WTC11 (cell line): ENCODE data around the gene WBP2NL. TPM values are rescaled to one million over a fixed set of nuclear protein-coding genes. Genes with fewer than 3 reads are reported as not detected.
A peak's percentile ranks its signal among the peaks of the same experiment; 100 is the strongest.

Experiments used
- ATAC-seq: fragments of 200-7000 bp; cut with Tn5 transposase; 2 replicates; pipeline ENCODE4 v1.10.0; 2021; ENCODE audit warnings: mild to moderate bottlenecking, moderate library complexity
- CTCF ChIA-PET: fragments of 300-600 bp; sonication (Branson Sonifier 250); formaldehyde crosslinking; loops from one replicate; lab custom pipeline; 2021; ENCODE audit warnings: antibody characterized with exemption; lab: Charles Lee
- POLR2A ChIA-PET: fragments of 350-600 bp; sonication (Branson Sonifier 250); formaldehyde crosslinking; loops from one replicate; lab custom pipeline; 2021; ENCODE audit warnings: antibody characterized with exemption; lab: Charles Lee
- DNase-seq: peaks from one replicate; pipeline ENCODE4 v3.0.0; 2021; ENCODE audit warnings: low spot score
- H3K27ac Mint-ChIP-seq: 2 replicates; pipeline ENCODE4 v1.8.0; 2021; ENCODE audit warnings: mixed read lengths
- H3K27me3 Mint-ChIP-seq: 2 replicates; pipeline ENCODE4 v1.8.0; 2021; ENCODE audit warnings: low read depth, mild to moderate bottlenecking, moderate library complexity, mixed read lengths
- H3K36me3 Mint-ChIP-seq: 2 replicates; pipeline ENCODE4 v1.8.0; 2021; ENCODE audit warnings: mixed read lengths
- H3K4me1 Mint-ChIP-seq: 2 replicates; pipeline ENCODE4 v1.8.0; 2022; ENCODE audit warnings: mixed read lengths
- H3K4me3 Mint-ChIP-seq: 2 replicates; pipeline ENCODE4 v1.8.0; 2021; ENCODE audit warnings: mild to moderate bottlenecking, moderate library complexity, mixed read lengths
- H3K9me3 Mint-ChIP-seq: 2 replicates; pipeline ENCODE4 v1.8.0; 2021; ENCODE audit warnings: mixed read lengths
- ESRRA ChIP-seq: sonication (generic); formaldehyde crosslinking; IDR thresholded peaks from 2 replicates; pipeline ENCODE4 v1.8.1; 2022; ENCODE audit warnings: mild to moderate bottlenecking, missing genetic modification reagents, borderline replicate concordance
- FOXJ3 ChIP-seq: sonication (generic); formaldehyde crosslinking; IDR thresholded peaks from 2 replicates; pipeline ENCODE4 v1.9.0; 2021; ENCODE audit warnings: missing genetic modification reagents, mild to moderate bottlenecking, borderline replicate concordance
- FOXP1 ChIP-seq: sonication (generic); formaldehyde crosslinking; IDR thresholded peaks from 2 replicates; pipeline ENCODE4 v1.8.0; 2022; ENCODE audit warnings: missing genetic modification reagents, mild to moderate bottlenecking, moderate library complexity, borderline replicate concordance
- MXD4 ChIP-seq: fragments of 250-450 bp; sonication (Bioruptor Pico); IDR thresholded peaks from 2 replicates; pipeline ENCODE4 v1.8.0; 2021; ENCODE audit warnings: mild to moderate bottlenecking, moderate library complexity, borderline replicate concordance
- MYBL2 ChIP-seq: sonication (generic); formaldehyde crosslinking; IDR thresholded peaks from 2 replicates; pipeline ENCODE4 v1.8.1; 2023; ENCODE audit warnings: mild to moderate bottlenecking, moderate library complexity, missing genetic modification reagents
- NR3C1 ChIP-seq: sonication (generic); formaldehyde crosslinking; conservative IDR thresholded peaks from 2 replicates; pipeline ENCODE4 v1.8.1; 2023; ENCODE audit warnings: low read depth, mild to moderate bottlenecking, missing genetic modification reagents
- TCF7 ChIP-seq: sonication (generic); formaldehyde crosslinking; IDR thresholded peaks from 2 replicates; pipeline ENCODE4 v1.8.0; 2022; ENCODE audit warnings: mild to moderate bottlenecking, low read depth, missing genetic modification reagents, moderate library complexity
- ZNF138 ChIP-seq: sonication (generic); formaldehyde crosslinking; conservative IDR thresholded peaks from 2 replicates; pipeline ENCODE4 v1.8.1; 2022; ENCODE audit warnings: mild to moderate bottlenecking, moderate library complexity, missing genetic modification reagents
- ZNF219 ChIP-seq: sonication (generic); formaldehyde crosslinking; IDR thresholded peaks from 2 replicates; pipeline ENCODE4 v1.8.0; 2023; ENCODE audit warnings: missing genetic modification reagents, mild to moderate bottlenecking, borderline replicate concordance
- ZNF263 ChIP-seq: sonication (generic); formaldehyde crosslinking; IDR thresholded peaks from 2 replicates; pipeline ENCODE4 v1.8.1; 2022; ENCODE audit warnings: low read depth, mild to moderate bottlenecking, moderate library complexity, missing genetic modification reagents
- ZNF423 ChIP-seq: fragments of 250-450 bp; sonication (Bioruptor Pico); IDR thresholded peaks from 2 replicates; pipeline ENCODE4 v2.1.2; 2022; ENCODE audit warnings: mild to moderate bottlenecking, moderate library complexity
- total RNA-seq: library from RNA; stranded (reverse); gene quantifications from 3 replicates; pipeline ENCODE4 v1.2.3, GENCODE V29; 2021
- TF ChIP-seq, protein P1 (sequence below): fragments of 250-450 bp; sonication (Bioruptor Pico); conservative IDR thresholded peaks from 2 replicates; pipeline ENCODE4 v1.9.0; 2021; ENCODE audit warnings: mild to moderate bottlenecking
- TF ChIP-seq, protein P2 (sequence below): sonication (generic); formaldehyde crosslinking; IDR thresholded peaks from 2 replicates; pipeline ENCODE4 v1.8.1; 2023; ENCODE audit warnings: mild to moderate bottlenecking, moderate library complexity, missing genetic modification reagents
- TF ChIP-seq, protein P3 (sequence below): sonication (generic); formaldehyde crosslinking; IDR thresholded peaks from 2 replicates; pipeline ENCODE4 v1.8.1; 2023; ENCODE audit warnings: mild to moderate bottlenecking, missing genetic modification reagents, moderate library complexity
- TF ChIP-seq, protein P4 (sequence below): sonication (generic); formaldehyde crosslinking; IDR thresholded peaks from 2 replicates; pipeline ENCODE4 v1.8.1; 2023; ENCODE audit warnings: mild to moderate bottlenecking, missing genetic modification reagents, moderate library complexity
- TF ChIP-seq, protein P5 (sequence below): fragments of 200-600 bp; IDR thresholded peaks from 2 replicates; pipeline ENCODE4 v1.8.0; 2022; ENCODE audit warnings: antibody characterized with exemption
- TF ChIP-seq, protein P6 (sequence below): sonication (generic); formaldehyde crosslinking; conservative IDR thresholded peaks from 2 replicates; pipeline ENCODE4 v1.8.1; 2023; ENCODE audit warnings: mild to moderate bottlenecking, low read depth, missing genetic modification reagents, moderate library complexity

Gene WBP2NL
- total RNA-seq, 1 experiment from 2014 or later, result not detected

DNA sequence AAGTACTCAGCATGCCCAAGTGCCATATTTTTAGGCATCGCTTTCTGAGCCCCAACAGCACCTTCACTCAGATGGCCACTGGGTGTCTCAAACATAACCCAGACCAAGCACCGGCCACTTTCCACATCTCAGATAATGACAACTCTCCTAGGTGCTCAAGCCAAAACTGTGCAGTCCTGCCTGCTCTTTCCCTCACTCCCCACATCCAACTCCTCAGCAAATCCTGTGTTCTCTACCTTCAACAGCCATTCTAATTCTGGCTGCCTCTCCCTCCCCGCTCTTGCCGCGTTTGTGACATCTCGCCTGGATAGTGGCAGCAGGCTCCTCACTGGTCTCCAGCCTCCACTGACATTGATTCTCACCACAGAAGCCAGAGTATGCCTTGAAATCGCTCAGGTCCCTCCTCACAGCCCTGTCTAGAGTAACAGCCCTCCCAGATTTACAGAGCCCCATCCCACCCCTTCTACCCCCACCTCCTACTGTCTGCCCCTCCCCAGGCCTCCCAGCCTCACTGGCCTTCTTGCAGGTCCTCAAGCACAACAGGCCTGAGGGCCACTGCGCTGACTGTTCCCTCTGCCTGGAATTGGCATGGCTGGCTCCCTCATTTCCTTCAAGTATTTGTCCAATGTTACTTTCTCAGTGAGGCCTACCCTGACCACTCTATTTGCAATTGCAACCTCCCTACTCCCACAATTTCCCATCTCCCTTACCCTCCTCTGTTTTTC is 74.2 kb downstream of the WBP2NL start:
- H3K9me3 Mint-ChIP-seq, result no peaks in the 10 kb centered on the region
- peak overlapping the region; percentile 63; the same call in 1 of the 2 replicates for H3K4me3 Mint-ChIP-seq
- TF ChIP-seq ZNF138 (CRISPR knock-in tag) (no peak), ZNF219 (CRISPR knock-in tag) (no peak), ZNF263 (CRISPR knock-in tag) (no peak), NR3C1 (no peak), FOXJ3 (CRISPR knock-in tag) (no peak), ZNF423 (no peak), MXD4 (CRISPR knock-in tag) (no peak), FOXP1 (CRISPR knock-in tag) (no peak), ESRRA (CRISPR knock-in tag) (no peak), MYBL2 (CRISPR knock-in tag) (no peak), TCF7 (CRISPR knock-in tag) (no peak)
- TF ChIP-seq, protein P1, sequence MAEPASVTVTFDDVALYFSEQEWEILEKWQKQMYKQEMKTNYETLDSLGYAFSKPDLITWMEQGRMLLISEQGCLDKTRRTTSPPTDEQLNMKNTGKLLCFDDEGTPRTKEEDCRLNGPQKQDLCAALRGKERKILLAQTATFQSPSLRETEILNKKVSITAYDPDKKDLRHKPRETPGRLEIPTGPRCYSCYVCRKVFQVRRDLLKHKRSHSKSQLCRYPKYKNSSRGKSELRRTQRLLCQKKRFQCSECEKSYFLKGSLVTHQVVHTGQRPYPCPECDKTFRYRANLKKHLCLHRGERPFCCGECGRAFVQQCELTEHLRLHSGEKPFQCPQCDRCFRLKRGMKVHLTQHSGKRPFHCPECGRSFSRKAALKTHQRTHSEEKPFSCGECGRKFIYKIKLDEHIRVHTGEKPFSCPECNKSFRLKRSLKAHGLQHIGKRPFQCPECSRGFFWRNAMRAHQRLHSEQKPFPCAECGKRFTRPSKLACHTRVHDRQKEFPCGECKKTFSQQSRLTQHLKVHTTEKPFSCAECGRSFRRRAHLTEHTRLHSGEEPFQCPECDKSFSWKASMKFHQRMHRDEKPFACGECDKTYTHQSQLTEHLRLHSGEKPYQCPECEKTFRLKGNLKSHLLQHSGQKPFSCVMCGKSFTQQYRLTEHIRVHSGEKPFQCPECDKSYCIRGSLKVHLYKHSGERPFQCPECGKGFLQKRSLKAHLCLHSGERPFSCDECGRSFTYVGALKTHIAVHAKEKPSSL (CRISPR knock-in tag), result no peak
- TF ChIP-seq, protein P2, sequence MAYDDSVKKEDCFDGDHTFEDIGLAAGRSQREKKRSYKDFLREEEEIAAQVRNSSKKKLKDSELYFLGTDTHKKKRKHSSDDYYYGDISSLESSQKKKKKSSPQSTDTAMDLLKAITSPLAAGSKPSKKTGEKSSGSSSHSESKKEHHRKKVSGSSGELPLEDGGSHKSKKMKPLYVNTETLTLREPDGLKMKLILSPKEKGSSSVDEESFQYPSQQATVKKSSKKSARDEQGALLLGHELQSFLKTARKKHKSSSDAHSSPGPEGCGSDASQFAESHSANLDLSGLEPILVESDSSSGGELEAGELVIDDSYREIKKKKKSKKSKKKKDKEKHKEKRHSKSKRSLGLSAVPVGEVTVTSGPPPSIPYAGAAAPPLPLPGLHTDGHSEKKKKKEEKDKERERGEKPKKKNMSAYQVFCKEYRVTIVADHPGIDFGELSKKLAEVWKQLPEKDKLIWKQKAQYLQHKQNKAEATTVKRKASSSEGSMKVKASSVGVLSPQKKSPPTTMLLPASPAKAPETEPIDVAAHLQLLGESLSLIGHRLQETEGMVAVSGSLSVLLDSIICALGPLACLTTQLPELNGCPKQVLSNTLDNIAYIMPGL (CRISPR knock-in tag), result no peak
- TF ChIP-seq, protein P3, sequence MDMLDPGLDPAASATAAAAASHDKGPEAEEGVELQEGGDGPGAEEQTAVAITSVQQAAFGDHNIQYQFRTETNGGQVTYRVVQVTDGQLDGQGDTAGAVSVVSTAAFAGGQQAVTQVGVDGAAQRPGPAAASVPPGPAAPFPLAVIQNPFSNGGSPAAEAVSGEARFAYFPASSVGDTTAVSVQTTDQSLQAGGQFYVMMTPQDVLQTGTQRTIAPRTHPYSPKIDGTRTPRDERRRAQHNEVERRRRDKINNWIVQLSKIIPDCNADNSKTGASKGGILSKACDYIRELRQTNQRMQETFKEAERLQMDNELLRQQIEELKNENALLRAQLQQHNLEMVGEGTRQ (CRISPR knock-in tag), result no peak
- TF ChIP-seq, protein P4, sequence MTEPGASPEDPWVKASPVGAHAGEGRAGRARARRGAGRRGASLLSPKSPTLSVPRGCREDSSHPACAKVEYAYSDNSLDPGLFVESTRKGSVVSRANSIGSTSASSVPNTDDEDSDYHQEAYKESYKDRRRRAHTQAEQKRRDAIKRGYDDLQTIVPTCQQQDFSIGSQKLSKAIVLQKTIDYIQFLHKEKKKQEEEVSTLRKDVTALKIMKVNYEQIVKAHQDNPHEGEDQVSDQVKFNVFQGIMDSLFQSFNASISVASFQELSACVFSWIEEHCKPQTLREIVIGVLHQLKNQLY (CRISPR knock-in tag), result no peak
- TF ChIP-seq, protein P5, sequence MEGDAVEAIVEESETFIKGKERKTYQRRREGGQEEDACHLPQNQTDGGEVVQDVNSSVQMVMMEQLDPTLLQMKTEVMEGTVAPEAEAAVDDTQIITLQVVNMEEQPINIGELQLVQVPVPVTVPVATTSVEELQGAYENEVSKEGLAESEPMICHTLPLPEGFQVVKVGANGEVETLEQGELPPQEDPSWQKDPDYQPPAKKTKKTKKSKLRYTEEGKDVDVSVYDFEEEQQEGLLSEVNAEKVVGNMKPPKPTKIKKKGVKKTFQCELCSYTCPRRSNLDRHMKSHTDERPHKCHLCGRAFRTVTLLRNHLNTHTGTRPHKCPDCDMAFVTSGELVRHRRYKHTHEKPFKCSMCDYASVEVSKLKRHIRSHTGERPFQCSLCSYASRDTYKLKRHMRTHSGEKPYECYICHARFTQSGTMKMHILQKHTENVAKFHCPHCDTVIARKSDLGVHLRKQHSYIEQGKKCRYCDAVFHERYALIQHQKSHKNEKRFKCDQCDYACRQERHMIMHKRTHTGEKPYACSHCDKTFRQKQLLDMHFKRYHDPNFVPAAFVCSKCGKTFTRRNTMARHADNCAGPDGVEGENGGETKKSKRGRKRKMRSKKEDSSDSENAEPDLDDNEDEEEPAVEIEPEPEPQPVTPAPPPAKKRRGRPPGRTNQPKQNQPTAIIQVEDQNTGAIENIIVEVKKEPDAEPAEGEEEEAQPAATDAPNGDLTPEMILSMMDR, result no peak
- TF ChIP-seq, protein P6, sequence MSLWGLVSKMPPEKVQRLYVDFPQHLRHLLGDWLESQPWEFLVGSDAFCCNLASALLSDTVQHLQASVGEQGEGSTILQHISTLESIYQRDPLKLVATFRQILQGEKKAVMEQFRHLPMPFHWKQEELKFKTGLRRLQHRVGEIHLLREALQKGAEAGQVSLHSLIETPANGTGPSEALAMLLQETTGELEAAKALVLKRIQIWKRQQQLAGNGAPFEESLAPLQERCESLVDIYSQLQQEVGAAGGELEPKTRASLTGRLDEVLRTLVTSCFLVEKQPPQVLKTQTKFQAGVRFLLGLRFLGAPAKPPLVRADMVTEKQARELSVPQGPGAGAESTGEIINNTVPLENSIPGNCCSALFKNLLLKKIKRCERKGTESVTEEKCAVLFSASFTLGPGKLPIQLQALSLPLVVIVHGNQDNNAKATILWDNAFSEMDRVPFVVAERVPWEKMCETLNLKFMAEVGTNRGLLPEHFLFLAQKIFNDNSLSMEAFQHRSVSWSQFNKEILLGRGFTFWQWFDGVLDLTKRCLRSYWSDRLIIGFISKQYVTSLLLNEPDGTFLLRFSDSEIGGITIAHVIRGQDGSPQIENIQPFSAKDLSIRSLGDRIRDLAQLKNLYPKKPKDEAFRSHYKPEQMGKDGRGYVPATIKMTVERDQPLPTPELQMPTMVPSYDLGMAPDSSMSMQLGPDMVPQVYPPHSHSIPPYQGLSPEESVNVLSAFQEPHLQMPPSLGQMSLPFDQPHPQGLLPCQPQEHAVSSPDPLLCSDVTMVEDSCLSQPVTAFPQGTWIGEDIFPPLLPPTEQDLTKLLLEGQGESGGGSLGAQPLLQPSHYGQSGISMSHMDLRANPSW (CRISPR knock-in tag), result no peak
- H3K4me1 Mint-ChIP-seq, result peaks cover 40% of the 10 kb centered on the region
- H3K36me3 Mint-ChIP-seq, result peaks cover 2% of the 10 kb centered on the region
- no peak overlapping the region for H3K27ac Mint-ChIP-seq
- ChIA-PET CTCF (no interaction called here), POLR2A (no interaction called here)
- ATAC-seq, result no peak
- no peak for DNase-seq
- H3K27me3 Mint-ChIP-seq, result peaks cover 28% of the 10 kb centered on the region
